SK-N-SH treated with all-trans-retinoic acid at 6 μM for 48 hours (cell line): ENCODE results near the gene CMTM2.

Experiments used
- CREB5 ChIP-seq: fragments of 250-450 bp; sonication (Bioruptor Pico); IDR thresholded peaks from 2 replicates; pipeline ENCODE4 v1.5.1; 2020; ENCODE audit warnings: low read depth, mild to moderate bottlenecking, moderate library complexity
- PATZ1 ChIP-seq: fragments of 250-450 bp; sonication (Bioruptor Pico); IDR thresholded peaks from 2 replicates; pipeline ENCODE4 v1.8.0; 2020; ENCODE audit warnings: mild to moderate bottlenecking, moderate library complexity, borderline replicate concordance
- ZNF565 ChIP-seq: fragments of 450-650 bp; formaldehyde crosslinking; conservative IDR thresholded peaks from 2 replicates; pipeline ENCODE4 v1.5.0; 2020; ENCODE audit warnings: low read depth, mild to moderate bottlenecking, moderate library complexity

DNA sequence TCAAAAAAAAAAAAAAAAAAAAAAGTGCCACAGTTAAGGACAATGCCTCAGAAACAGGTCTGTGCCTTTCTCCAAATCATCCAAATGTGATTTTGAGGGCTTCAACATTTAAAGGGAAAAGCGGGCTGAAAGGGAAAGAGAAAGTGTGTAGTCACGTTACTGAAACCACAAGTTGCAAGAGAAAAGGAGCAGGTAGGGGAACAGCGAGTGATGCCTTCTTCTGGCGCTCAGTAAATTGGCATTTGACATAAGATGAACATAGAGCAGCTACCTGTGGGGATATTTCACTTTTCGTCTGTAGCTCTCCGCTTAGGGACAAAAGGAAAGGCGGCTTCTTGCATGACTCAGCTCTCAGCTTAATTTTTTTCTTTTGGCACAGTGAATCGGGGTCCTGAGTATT lies 11.1 kb downstream of the CMTM2 start:
- TF ChIP-seq ZNF565 (CRISPR knock-in tag) (no peak), CREB5 (no peak), PATZ1 (CRISPR knock-in tag) (no peak)
